ENCODE results near the gene CA5A. TPM values are rescaled to one million over a fixed set of nuclear protein-coding genes. Genes with fewer than 3 reads are reported as not detected.

Gene CA5A
- total RNA-seq, 6 experiments from 2014 or later, result not detected

DNA sequence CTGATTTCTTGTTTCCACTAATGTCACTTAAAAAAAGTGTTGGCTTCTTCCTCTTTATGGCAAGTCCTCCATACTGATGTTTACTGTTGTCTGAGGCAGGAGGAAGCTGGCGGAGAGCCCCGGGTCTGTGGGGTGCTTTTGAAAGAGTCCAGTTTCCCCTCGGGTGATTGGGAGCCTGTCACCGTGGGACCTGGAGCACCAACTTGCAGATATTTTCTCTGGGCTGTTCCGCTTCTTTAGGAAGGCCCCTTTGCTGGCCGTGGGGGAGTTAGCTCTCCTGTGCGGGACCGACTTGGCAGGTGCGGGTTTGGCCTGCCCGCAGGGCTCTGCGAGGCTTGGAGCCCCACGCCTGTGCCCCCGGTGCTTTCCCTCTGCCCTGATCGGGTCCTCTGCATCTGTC lies 18.0 kb upstream of the CA5A start:
- TF ChIP-seq, protein P1, sequence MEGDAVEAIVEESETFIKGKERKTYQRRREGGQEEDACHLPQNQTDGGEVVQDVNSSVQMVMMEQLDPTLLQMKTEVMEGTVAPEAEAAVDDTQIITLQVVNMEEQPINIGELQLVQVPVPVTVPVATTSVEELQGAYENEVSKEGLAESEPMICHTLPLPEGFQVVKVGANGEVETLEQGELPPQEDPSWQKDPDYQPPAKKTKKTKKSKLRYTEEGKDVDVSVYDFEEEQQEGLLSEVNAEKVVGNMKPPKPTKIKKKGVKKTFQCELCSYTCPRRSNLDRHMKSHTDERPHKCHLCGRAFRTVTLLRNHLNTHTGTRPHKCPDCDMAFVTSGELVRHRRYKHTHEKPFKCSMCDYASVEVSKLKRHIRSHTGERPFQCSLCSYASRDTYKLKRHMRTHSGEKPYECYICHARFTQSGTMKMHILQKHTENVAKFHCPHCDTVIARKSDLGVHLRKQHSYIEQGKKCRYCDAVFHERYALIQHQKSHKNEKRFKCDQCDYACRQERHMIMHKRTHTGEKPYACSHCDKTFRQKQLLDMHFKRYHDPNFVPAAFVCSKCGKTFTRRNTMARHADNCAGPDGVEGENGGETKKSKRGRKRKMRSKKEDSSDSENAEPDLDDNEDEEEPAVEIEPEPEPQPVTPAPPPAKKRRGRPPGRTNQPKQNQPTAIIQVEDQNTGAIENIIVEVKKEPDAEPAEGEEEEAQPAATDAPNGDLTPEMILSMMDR (IDR thresholded peaks at IDR 0.05), result no peak
- H3K27me3 Mint-ChIP-seq (ENCODE audit: insufficient read depth), result peaks cover 3% of the 10 kb centered on the region; the same call in 1 of the 2 replicates
- peaks cover 46% of the 10 kb centered on the region for H3K4me1 Mint-ChIP-seq (ENCODE audit: low read depth)
- H3K9me3 Mint-ChIP-seq, result no peaks in the 10 kb centered on the region
- H3K36me3 Mint-ChIP-seq (ENCODE audit: low read depth), result peaks cover 18% of the 10 kb centered on the region
- no peak overlapping the region for H3K4me3 Mint-ChIP-seq
- H3K27ac Mint-ChIP-seq, result peak overlapping the region; percentile 39; the same call in 1 of the 2 replicates
- DNase-seq, result no peak

DNA sequence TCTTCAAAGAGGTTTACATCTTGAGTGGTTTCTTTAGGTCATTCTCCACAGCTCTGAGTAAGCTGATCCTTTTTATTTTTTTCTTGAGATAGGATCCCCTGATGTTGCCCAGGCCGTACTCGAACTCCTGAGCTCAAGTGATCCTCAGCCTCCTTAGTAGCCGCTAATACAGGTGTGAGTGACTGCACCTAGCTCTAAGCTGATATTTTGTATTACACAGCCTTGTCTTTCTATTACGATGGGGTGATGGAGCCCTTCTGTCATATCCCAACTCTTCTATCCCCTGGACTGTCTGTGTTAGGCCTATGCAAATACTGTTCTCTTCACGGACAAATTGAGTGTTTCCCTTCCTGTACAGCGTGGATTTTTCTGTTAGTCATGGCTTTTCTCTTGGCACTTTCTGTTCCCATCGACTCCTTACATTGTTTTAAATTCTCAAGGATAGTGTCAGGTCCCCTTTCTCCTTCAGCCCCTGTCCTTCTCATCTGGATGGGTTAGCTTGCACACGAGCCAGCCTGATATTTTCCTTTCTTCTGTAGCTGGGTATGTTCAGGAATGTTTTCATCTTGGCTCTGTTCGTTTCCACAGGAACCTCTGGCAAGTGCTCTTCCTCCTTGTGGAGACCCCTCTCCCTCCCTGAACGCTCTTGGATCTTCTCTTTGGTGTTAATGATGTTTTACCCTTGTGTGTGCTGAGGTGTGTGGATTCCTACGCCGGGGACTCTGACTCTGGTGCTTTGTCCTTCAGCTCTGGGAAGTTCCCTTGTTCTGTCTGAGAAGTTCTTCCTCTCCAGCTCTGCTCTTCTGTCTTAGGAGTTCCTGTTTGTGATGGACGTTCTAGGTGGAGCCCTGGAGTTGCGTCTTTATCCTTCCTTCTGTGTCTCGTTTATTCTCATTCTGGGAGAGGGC lies 17.2 kb upstream of the CA5A start:
- peaks cover 18% of the 10 kb centered on the region for H3K36me3 Mint-ChIP-seq (ENCODE audit: low read depth)
- TF ChIP-seq, protein P1 (IDR thresholded peaks at IDR 0.05), result no peak
- H3K4me3 Mint-ChIP-seq, result peak overlapping the region; percentile 59
- H3K9me3 Mint-ChIP-seq, result no peaks in the 10 kb centered on the region
- no peak for DNase-seq
- peaks cover 3% of the 10 kb centered on the region; the same call in 1 of the 2 replicates for H3K27me3 Mint-ChIP-seq (ENCODE audit: insufficient read depth)
- H3K27ac Mint-ChIP-seq, result peak overlapping the region; percentile 39
- peaks cover 46% of the 10 kb centered on the region for H3K4me1 Mint-ChIP-seq (ENCODE audit: low read depth)

DNA sequence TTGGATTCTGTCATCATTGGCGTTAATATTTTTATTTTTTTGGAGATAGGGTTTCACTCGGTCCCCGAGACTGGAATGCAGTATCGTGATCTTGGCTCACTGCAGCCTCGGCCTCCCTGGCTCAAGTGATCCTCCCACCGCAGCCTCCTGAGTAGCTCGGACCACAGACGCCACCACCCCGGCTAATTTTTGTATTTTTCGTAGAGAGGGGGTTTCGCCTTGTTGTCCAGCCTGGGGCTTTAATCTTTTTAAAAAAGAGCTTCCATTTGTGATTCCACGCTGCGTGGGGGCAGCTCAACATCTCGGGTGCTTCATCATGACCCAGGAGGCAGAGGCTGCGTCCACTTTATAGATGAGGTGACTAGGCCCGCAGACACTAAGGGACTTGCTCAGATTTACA lies 16.4 kb upstream of the CA5A start:
- H3K36me3 Mint-ChIP-seq (ENCODE audit: low read depth), result peaks cover 15% of the 10 kb centered on the region
- H3K27ac Mint-ChIP-seq, result peak overlapping the region; percentile 39; the same call in 1 of the 2 replicates
- peak overlapping the region; percentile 98 for H3K4me3 Mint-ChIP-seq
- TF ChIP-seq, protein P1 (IDR thresholded peaks at IDR 0.05), result no peak
- H3K9me3 Mint-ChIP-seq, result no peaks in the 10 kb centered on the region
- peaks cover 46% of the 10 kb centered on the region for H3K4me1 Mint-ChIP-seq (ENCODE audit: low read depth)
- H3K27me3 Mint-ChIP-seq (ENCODE audit: insufficient read depth), result peaks cover 3% of the 10 kb centered on the region
- DNase-seq, result no peak

- H3K27ac Mint-ChIP-seq, result peak overlapping the region; percentile 95
- H3K4me1 Mint-ChIP-seq (ENCODE audit: low read depth), result peaks cover 42% of the 10 kb centered on the region
- no peaks in the 10 kb centered on the region for H3K9me3 Mint-ChIP-seq
- H3K4me3 Mint-ChIP-seq, result peak overlapping the region; percentile 98
- H3K36me3 Mint-ChIP-seq (ENCODE audit: low read depth), result peaks cover 11% of the 10 kb centered on the region
- no peak for DNase-seq
- peaks cover 5% of the 10 kb centered on the region for H3K27me3 Mint-ChIP-seq (ENCODE audit: insufficient read depth)
- TF ChIP-seq, protein P1 (IDR thresholded peaks at IDR 0.05), result peak; percentile 57
Measured at GRCh38 chr16:87951552-87952538, 15.5 kb upstream of the CA5A start.

DNA sequence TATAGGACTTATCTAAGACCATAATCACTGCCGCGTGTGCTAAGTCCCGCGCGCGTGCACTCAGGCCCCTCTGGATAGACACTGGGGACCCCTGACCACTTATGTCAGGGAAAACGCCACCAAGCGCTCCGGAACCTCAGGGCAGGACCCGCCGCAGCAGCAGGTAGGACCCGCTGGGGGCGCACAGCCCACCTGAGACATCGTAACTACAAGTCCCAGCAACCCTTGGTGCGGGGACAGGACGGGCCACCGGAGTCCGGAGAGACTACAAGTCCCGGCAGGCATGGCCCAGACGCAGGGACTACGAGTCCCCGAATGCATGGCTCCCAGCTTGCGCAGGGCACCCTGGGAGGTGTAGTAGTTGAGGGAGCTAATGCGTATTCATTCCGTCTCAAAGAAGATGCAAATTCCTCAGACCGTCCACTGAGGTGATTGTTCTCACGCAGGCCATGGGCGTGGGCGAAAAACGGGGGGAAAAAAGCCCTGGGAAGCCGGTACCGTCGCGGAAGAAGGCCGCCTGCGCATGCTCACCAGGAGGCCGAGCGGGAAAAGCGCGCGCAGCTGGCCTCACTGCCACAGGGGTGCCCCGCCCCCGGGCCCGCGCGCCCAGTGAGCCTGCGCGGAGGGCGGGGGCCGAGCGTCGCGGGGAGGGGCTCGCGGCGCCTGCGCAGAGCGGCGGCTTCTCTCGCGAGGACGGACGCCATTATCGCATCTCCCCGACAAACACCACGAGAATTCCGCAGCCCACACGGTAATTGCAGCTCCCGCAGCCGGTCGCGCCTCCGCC lies 14.6 kb upstream of the CA5A start, which contains the start of gene BANP:
BANP (plus strand) TSS at position 670 of the 787 bp plus-strand sequence. CDS start 23,682 bp downstream, outside the sequence.
- peaks cover 33% of the 10 kb centered on the region for H3K4me1 Mint-ChIP-seq (ENCODE audit: low read depth)
- H3K27me3 Mint-ChIP-seq (ENCODE audit: insufficient read depth), result peaks cover 5% of the 10 kb centered on the region
- H3K36me3 Mint-ChIP-seq (ENCODE audit: low read depth), result peaks cover 11% of the 10 kb centered on the region
- H3K9me3 Mint-ChIP-seq, result no peaks in the 10 kb centered on the region
- peak within 1 kb of the TSS; percentile 98 for H3K4me3 Mint-ChIP-seq
- TF ChIP-seq, protein P1 (IDR thresholded peaks at IDR 0.05), result peak; percentile 72
- peak within 1 kb of the TSS; percentile 99 for H3K27ac Mint-ChIP-seq
- DNase-seq, result peak; percentile 97

Measured in HFFc6 (cell line).